Mucosa of descending colon (tissue), 3 donors: ENCODE data around the gene BMERB1. TPM values are rescaled to one million over a fixed set of nuclear protein-coding genes. Genes with fewer than 3 reads are reported as not detected.

Experiments used
- ATAC-seq: fragments of 200-7000 bp; cut with Tn5 transposase; one replicate; pipeline ENCODE4 v1.9.1; 2020; ENCODE audit warnings: mild to moderate bottlenecking, moderate library complexity
- DNase-seq, 3 donors: peaks; one replicate each; pipeline ENCODE4 v3.0.0-alpha.2; 2020
- H3K36me3 ChIP-seq: fragments of 200-600 bp; one replicate; pipeline ENCODE4 v1.8.0; 2021; ENCODE audit warnings: low read depth, mild to moderate bottlenecking
- H3K4me1 ChIP-seq: fragments of 200-600 bp; one replicate; pipeline ENCODE4 v1.8.0; 2021; ENCODE audit warnings: low read depth, mild to moderate bottlenecking
- H3K4me3 ChIP-seq: fragments of 200-600 bp; one replicate; pipeline ENCODE4 v1.8.0; 2021; ENCODE audit warnings: mild to moderate bottlenecking
- H3K9me3 ChIP-seq: fragments of 200-600 bp; one replicate; pipeline ENCODE4 v1.8.0; 2021; ENCODE audit warnings: mild to moderate bottlenecking
- CTCF ChIP-seq: fragments of 200-600 bp; IDR thresholded peaks from one replicate; pipeline ENCODE4 v1.8.0; 2022; ENCODE audit warnings: antibody characterized with exemption, mild to moderate bottlenecking
- intact Hi-C, 2 donors: fragments of 100-400 bp; cut with DNase I in 1 of 2; cut with micrococcal nuclease in 1 of 2; formaldehyde crosslinking; loops; one replicate each; pipeline versions ENCODE4 v1.11.0 to v1.11.1; 2022; cut with DNase I, micrococcal nuclease
- total RNA-seq, 3 donors: library from RNA; stranded (reverse); fragmentation: NEBNext Ultra II Directional in 2 of 3; extraction: Animal tissue kit (Norgen Biotek cat#: 25700) in 2 of 3; gene quantifications; one replicate each; pipeline versions ENCODE4 v1.2.1 to v1.2.4, GENCODE V29; 2021 to 2023
- donor health status: DM: no; HTN: no; CAD: no; lungs with moderate emphysema.
- donor health status: DM: no; HTN: no; CAD: no.
- donor health status: DM: no; HTN: yes; CAD: no.

The BMERB1 gene
- total RNA-seq, 3 donors from 2014 or later, result 5.4 to 54.3 (median 9.1) TPM

- Histone ChIP-seq H3K36me3 (no peaks in the 10 kb centered on the region), H3K9me3 (no peaks in the 10 kb centered on the region), H3K4me3 (no peak overlapping the region), H3K4me1 (no peaks in the 10 kb centered on the region)
- TF ChIP-seq CTCF, result no peak
- intact Hi-C loops, result no loop called here
- DNase-seq (no peak), ATAC-seq (no peak)
Observed at GRCh38 chr16:15516609-15517008, 82.2 kb downstream of the BMERB1 start.

GRCh38 chr16:15517743-15518377 lies 83.5 kb downstream of the BMERB1 start:
- Histone ChIP-seq H3K9me3 (no peaks in the 10 kb centered on the region), H3K4me3 (no peak overlapping the region), H3K36me3 (no peaks in the 10 kb centered on the region), H3K4me1 (no peaks in the 10 kb centered on the region)
- no peak for TF ChIP-seq CTCF
- intact Hi-C loops, result no loop called here
- ATAC-seq (no peak), DNase-seq (no peak)

- Histone ChIP-seq H3K9me3 (no peaks in the 10 kb centered on the region), H3K36me3 (no peaks in the 10 kb centered on the region), H3K4me1 (no peaks in the 10 kb centered on the region), H3K4me3 (no peak overlapping the region)
- no peak for TF ChIP-seq CTCF
- no peak for ATAC-seq
- no peak for DNase-seq
- intact Hi-C loops, result no loop called here
Observed at GRCh38 chr16:15518381-15519351, 84.3 kb downstream of the BMERB1 start.

GRCh38 chr16:15519790-15520189 lies 85.4 kb downstream of the BMERB1 start:
- Histone ChIP-seq H3K4me3 (no peak overlapping the region), H3K4me1 (no peaks in the 10 kb centered on the region), H3K36me3 (no peaks in the 10 kb centered on the region), H3K9me3 (no peaks in the 10 kb centered on the region)
- ATAC-seq (no peak), DNase-seq (no peak)
- intact Hi-C loops, result no loop called here
- no peak for TF ChIP-seq CTCF

GRCh38 chr16:15521390-15521757 lies 87.0 kb downstream of the BMERB1 start:
- ATAC-seq (no peak), DNase-seq (no peak)
- TF ChIP-seq CTCF, result no peak
- H3K9me3 ChIP-seq, result no peaks in the 10 kb centered on the region
- H3K4me1 ChIP-seq, result no peaks in the 10 kb centered on the region
- no peaks in the 10 kb centered on the region for H3K36me3 ChIP-seq
- intact Hi-C loops, result no loop called here
- no peak overlapping the region for H3K4me3 ChIP-seq
